ENCODE data around the gene ACTL6B.

The ACTL6B gene

GRCh38 chr7:100677308-100678267, 21.3 kb upstream of the ACTL6B start:
- no peak overlapping the region for H3K4me3 ChIP-seq (ENCODE audit: low read depth in 1 of 5, low read length in 5 of 5)
- no peak overlapping the region for H3K9ac ChIP-seq (ENCODE audit: low read length in 5 of 5)
- H3K27ac ChIP-seq (ENCODE audit: low read depth, low read length): no peak overlapping the region
- peaks cover 4 to 51% (median 26%) of the 10 kb centered on the region in 5 donors for H3K4me1 ChIP-seq (ENCODE audit: control insufficient read depth in 5 of 5, insufficient read depth in 5 of 5, low read length in 5 of 5)
- H3K36me3 ChIP-seq (ENCODE audit: control insufficient read depth in 5 of 5, insufficient read depth in 5 of 5, low read length in 5 of 5): peaks cover 0 to 58% (median 49%) of the 10 kb centered on the region in 5 donors
- H3K9me3 ChIP-seq (ENCODE audit: control insufficient read depth in 5 of 5, low read length in 5 of 5): no peaks in the 10 kb centered on the region
- no peaks in the 10 kb centered on the region for H3K27me3 ChIP-seq (ENCODE audit: control insufficient read depth in 5 of 5, insufficient read depth in 4 of 5, low read length in 5 of 5)

- Histone ChIP-seq H3K27ac (ENCODE audit: low read depth, low read length) (peak overlapping the region; percentile 92), H3K27me3 (ENCODE audit: control insufficient read depth in 5 of 5, insufficient read depth in 4 of 5, low read length in 5 of 5) (no peaks in the 10 kb centered on the region), H3K36me3 (ENCODE audit: control insufficient read depth in 5 of 5, insufficient read depth in 5 of 5, low read length in 5 of 5) (peaks cover 0 to 49% (median 40%) of the 10 kb centered on the region in 5 donors), H3K9ac (ENCODE audit: low read length in 5 of 5) (peak overlapping the region in 1 of 5 donors; percentile 21), H3K9me3 (ENCODE audit: control insufficient read depth in 5 of 5, low read length in 5 of 5) (no peaks in the 10 kb centered on the region), H3K4me3 (ENCODE audit: low read depth in 1 of 5, low read length in 5 of 5) (peak overlapping the region in 4 of 5 donors; percentile 0 to 90 (median 22)), H3K4me1 (ENCODE audit: control insufficient read depth in 5 of 5, insufficient read depth in 5 of 5, low read length in 5 of 5) (peaks cover 4 to 51% (median 26%) of the 10 kb centered on the region in 5 donors)
These were observed 20.5 kb upstream of the ACTL6B start for GRCh38 chr7:100676501-100677306.

GRCh38 chr7:100675581-100676350, 19.5 kb upstream of the ACTL6B start:
- Histone ChIP-seq H3K9me3 (ENCODE audit: control insufficient read depth in 5 of 5, low read length in 5 of 5) (no peaks in the 10 kb centered on the region), H3K27ac (ENCODE audit: low read depth, low read length) (peak overlapping the region; percentile 92), H3K27me3 (ENCODE audit: control insufficient read depth in 5 of 5, insufficient read depth in 4 of 5, low read length in 5 of 5) (no peaks in the 10 kb centered on the region), H3K4me1 (ENCODE audit: control insufficient read depth in 5 of 5, insufficient read depth in 5 of 5, low read length in 5 of 5) (peaks cover 4 to 48% (median 23%) of the 10 kb centered on the region in 5 donors), H3K36me3 (ENCODE audit: control insufficient read depth in 5 of 5, insufficient read depth in 5 of 5, low read length in 5 of 5) (peaks cover 0 to 42% (median 37%) of the 10 kb centered on the region in 5 donors), H3K4me3 (ENCODE audit: low read depth in 1 of 5, low read length in 5 of 5) (peak overlapping the region; percentile 48 to 90 (median 89)), H3K9ac (ENCODE audit: low read length in 5 of 5) (peak overlapping the region in 1 of 5 donors; percentile 66)

- Histone ChIP-seq H3K4me3 (ENCODE audit: low read depth in 1 of 5, low read length in 5 of 5) (peak overlapping the region in 4 of 5 donors; percentile 80 to 90 (median 90)), H3K9me3 (ENCODE audit: control insufficient read depth in 5 of 5, low read length in 5 of 5) (no peaks in the 10 kb centered on the region), H3K27ac (ENCODE audit: low read depth, low read length) (peak overlapping the region; percentile 92), H3K4me1 (ENCODE audit: control insufficient read depth in 5 of 5, insufficient read depth in 5 of 5, low read length in 5 of 5) (peaks cover 3 to 42% (median 17%) of the 10 kb centered on the region in 5 donors), H3K36me3 (ENCODE audit: control insufficient read depth in 5 of 5, insufficient read depth in 5 of 5, low read length in 5 of 5) (peaks cover 0 to 36% (median 34%) of the 10 kb centered on the region in 5 donors), H3K27me3 (ENCODE audit: control insufficient read depth in 5 of 5, insufficient read depth in 4 of 5, low read length in 5 of 5) (no peaks in the 10 kb centered on the region), H3K9ac (ENCODE audit: low read length in 5 of 5) (peak overlapping the region in 4 of 5 donors; percentile 91 to 97 (median 96))
These were observed 18.8 kb upstream of the ACTL6B start for GRCh38 chr7:100675105-100675451.

- peak overlapping the region in 4 of 5 donors; percentile 91 to 97 (median 96) for H3K9ac ChIP-seq (ENCODE audit: low read length in 5 of 5)
- peak overlapping the region; percentile 72 to 90 (median 89) for H3K4me3 ChIP-seq (ENCODE audit: low read depth in 1 of 5, low read length in 5 of 5)
- peaks cover 3 to 37% (median 13%) of the 10 kb centered on the region in 5 donors for H3K4me1 ChIP-seq (ENCODE audit: control insufficient read depth in 5 of 5, insufficient read depth in 5 of 5, low read length in 5 of 5)
- peaks cover 0 to 32% (median 31%) of the 10 kb centered on the region in 5 donors for H3K36me3 ChIP-seq (ENCODE audit: control insufficient read depth in 5 of 5, insufficient read depth in 5 of 5, low read length in 5 of 5)
- H3K27ac ChIP-seq (ENCODE audit: low read depth, low read length): peak overlapping the region; percentile 92
- H3K27me3 ChIP-seq (ENCODE audit: control insufficient read depth in 5 of 5, insufficient read depth in 4 of 5, low read length in 5 of 5): no peaks in the 10 kb centered on the region
- H3K9me3 ChIP-seq (ENCODE audit: control insufficient read depth in 5 of 5, low read length in 5 of 5): no peaks in the 10 kb centered on the region
These were observed 18.3 kb upstream of the ACTL6B start for GRCh38 chr7:100674411-100675104.

GRCh38 chr7:100673942-100674410, 17.7 kb upstream of the ACTL6B start:
- no peaks in the 10 kb centered on the region for H3K27me3 ChIP-seq (ENCODE audit: control insufficient read depth in 5 of 5, insufficient read depth in 4 of 5, low read length in 5 of 5)
- peak overlapping the region; percentile 92 for H3K27ac ChIP-seq (ENCODE audit: low read depth, low read length)
- H3K36me3 ChIP-seq (ENCODE audit: control insufficient read depth in 5 of 5, insufficient read depth in 5 of 5, low read length in 5 of 5): peaks cover 0 to 27% (median 26%) of the 10 kb centered on the region in 5 donors
- H3K9me3 ChIP-seq (ENCODE audit: control insufficient read depth in 5 of 5, low read length in 5 of 5): no peaks in the 10 kb centered on the region
- H3K9ac ChIP-seq (ENCODE audit: low read length in 5 of 5): peak overlapping the region in 4 of 5 donors; percentile 92 to 97 (median 96)
- peak overlapping the region; percentile 66 to 90 (median 89) for H3K4me3 ChIP-seq (ENCODE audit: low read depth in 1 of 5, low read length in 5 of 5)
- H3K4me1 ChIP-seq (ENCODE audit: control insufficient read depth in 5 of 5, insufficient read depth in 5 of 5, low read length in 5 of 5): peaks cover 3 to 35% (median 9%) of the 10 kb centered on the region in 5 donors

GRCh38 chr7:100673302-100673941, 17.2 kb upstream of the ACTL6B start, which contains the start of gene GNB2:
Gene GNB2 (plus strand): TSS chr7:100673740. CDS start chr7:100676266, 2,526 bp downstream.
- Histone ChIP-seq H3K9me3 (ENCODE audit: control insufficient read depth in 5 of 5, low read length in 5 of 5) (no peaks in the 10 kb centered on the region), H3K27ac (ENCODE audit: low read depth, low read length) (peak within 1 kb of the TSS; percentile 92)

GRCh38 chr7:100671353-100672327, 15.4 kb upstream of the ACTL6B start:
- Histone ChIP-seq H3K27me3 (ENCODE audit: control insufficient read depth in 5 of 5, insufficient read depth in 4 of 5, low read length in 5 of 5) (no peaks in the 10 kb centered on the region), H3K36me3 (ENCODE audit: control insufficient read depth in 5 of 5, insufficient read depth in 5 of 5, low read length in 5 of 5) (peaks cover 0 to 4% (median 3%) of the 10 kb centered on the region in 5 donors), H3K4me3 (ENCODE audit: low read depth in 1 of 5, low read length in 5 of 5) (no peak overlapping the region), H3K27ac (ENCODE audit: low read depth, low read length) (no peak overlapping the region), H3K9ac (ENCODE audit: low read length in 5 of 5) (no peak overlapping the region), H3K9me3 (ENCODE audit: control insufficient read depth in 5 of 5, low read length in 5 of 5) (no peaks in the 10 kb centered on the region), H3K4me1 (ENCODE audit: control insufficient read depth in 5 of 5, insufficient read depth in 5 of 5, low read length in 5 of 5) (peaks cover 3 to 24% (median 7%) of the 10 kb centered on the region in 5 donors)

More at GRCh38 chr7:100673302-100673941, 17.2 kb upstream of the ACTL6B start, which contains the start of gene GNB2:
- H3K27me3 ChIP-seq (ENCODE audit: control insufficient read depth in 5 of 5, insufficient read depth in 4 of 5, low read length in 5 of 5): no peaks in the 10 kb centered on the region
- peaks cover 3 to 35% (median 9%) of the 10 kb centered on the region in 5 donors for H3K4me1 ChIP-seq (ENCODE audit: control insufficient read depth in 5 of 5, insufficient read depth in 5 of 5, low read length in 5 of 5)
- H3K36me3 ChIP-seq (ENCODE audit: control insufficient read depth in 5 of 5, insufficient read depth in 5 of 5, low read length in 5 of 5): peaks cover 0 to 22% (median 21%) of the 10 kb centered on the region in 5 donors
- peak within 1 kb of the TSS; percentile 79 to 90 (median 89) for H3K4me3 ChIP-seq (ENCODE audit: low read depth in 1 of 5, low read length in 5 of 5)
- H3K9ac ChIP-seq (ENCODE audit: low read length in 5 of 5): peak within 1 kb of the TSS in 4 of 5 donors; percentile 92 to 97 (median 96)

All from subcutaneous abdominal adipose tissue (tissue), 5 donors.